Neural crest cell (in vitro differentiated cells): ENCODE data around the gene ARMCX5. TPM values are rescaled to one million over a fixed set of nuclear protein-coding genes. Genes with fewer than 3 reads are reported as not detected.

ENCODE experiments used
- DNase-seq: peaks from one replicate; pipeline ENCODE4 v3.0.0; 2021; ENCODE audit warnings: low read depth, mixed read lengths, low spot score
- H3K27ac Mint-ChIP-seq: one replicate; pipeline ENCODE4 v1.8.0; 2021; ENCODE audit warnings: mild to moderate bottlenecking, mixed read lengths; ENCODE audit not compliant: unreplicated experiment
- H3K27me3 Mint-ChIP-seq: 2 replicates; pipeline ENCODE4 v1.8.0; 2021; ENCODE audit warnings: low read depth, mild to moderate bottlenecking, mixed read lengths
- H3K36me3 Mint-ChIP-seq: 2 replicates; pipeline ENCODE4 v1.8.0; 2021; ENCODE audit warnings: low read depth, mild to moderate bottlenecking, mixed read lengths
- H3K4me1 Mint-ChIP-seq: 2 replicates; pipeline ENCODE4 v1.8.0; 2021; ENCODE audit warnings: mixed read lengths
- H3K4me3 Mint-ChIP-seq: one replicate; pipeline ENCODE4 v1.8.0; 2021; ENCODE audit warnings: mild to moderate bottlenecking, mixed read lengths
- H3K9me3 Mint-ChIP-seq: 2 replicates; pipeline ENCODE4 v1.8.0; 2021; ENCODE audit warnings: mixed read lengths
- CTCF ChIP-seq: fragments of 200-600 bp; sonication (generic); conservative IDR thresholded peaks from 2 replicates; pipeline ENCODE4 v1.5.0; 2021; ENCODE audit warnings: antibody characterized with exemption, mild to moderate bottlenecking
- total RNA-seq: library from RNA; stranded (reverse); gene quantifications from 2 replicates; pipeline ENCODE4 v1.2.1, GENCODE V29; 2021

ARMCX5 gene
- total RNA-seq, 1 donor from 2014 or later: 13.2 TPM

GRCh38 chrX:102599951-102600579, 750 bp downstream of the ARMCX5 start:
- Mint-ChIP-seq H3K9me3 (peaks cover 16% of the 10 kb centered on the region), H3K36me3 (peaks cover 27% of the 10 kb centered on the region), H3K4me3 (peak overlapping the region; percentile 96), H3K27me3 (no peaks in the 10 kb centered on the region), H3K27ac (peak overlapping the region; percentile 99), H3K4me1 (peaks cover 31% of the 10 kb centered on the region)
- no peak for TF ChIP-seq CTCF
- no peak for DNase-seq

DNA sequence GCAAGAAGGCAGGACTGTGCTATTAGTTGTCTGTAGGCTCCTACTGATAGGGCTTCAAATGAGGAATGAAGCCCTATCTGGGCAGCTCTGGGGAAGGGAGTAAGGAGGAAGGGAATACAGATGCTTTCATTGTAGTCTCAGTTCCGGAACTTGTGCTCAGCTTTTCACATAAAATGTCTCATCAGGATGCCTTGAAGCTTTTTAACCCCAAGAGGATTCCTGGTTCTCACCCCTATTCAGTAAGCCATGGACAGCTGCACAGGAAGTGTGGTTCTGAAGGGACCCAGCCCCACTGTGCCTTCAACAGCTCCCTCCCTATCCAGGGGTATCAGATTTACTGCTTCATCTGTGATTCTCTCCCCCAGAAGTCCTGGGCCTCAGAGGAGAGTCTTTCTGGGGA, 5.0 kb downstream of the ARMCX5 start:
- Mint-ChIP-seq H3K36me3 (peaks cover 53% of the 10 kb centered on the region), H3K9me3 (peaks cover 20% of the 10 kb centered on the region), H3K4me1 (peaks cover 21% of the 10 kb centered on the region), H3K4me3 (peak overlapping the region; percentile 70), H3K27me3 (no peaks in the 10 kb centered on the region), H3K27ac (no peak overlapping the region)
- no peak for TF ChIP-seq CTCF
- no peak for DNase-seq

GRCh38 chrX:102606115-102606514, 6.8 kb downstream of the ARMCX5 start:
- no peaks in the 10 kb centered on the region for H3K27me3 Mint-ChIP-seq

GRCh38 chrX:102610905-102611304, 11.6 kb downstream of the ARMCX5 start:
- no peak overlapping the region for H3K27ac Mint-ChIP-seq
- H3K4me1 Mint-ChIP-seq: no peaks in the 10 kb centered on the region
- no peaks in the 10 kb centered on the region for H3K27me3 Mint-ChIP-seq
- peaks cover 59% of the 10 kb centered on the region for H3K36me3 Mint-ChIP-seq
- H3K9me3 Mint-ChIP-seq: peaks cover 28% of the 10 kb centered on the region
- no peak overlapping the region for H3K4me3 Mint-ChIP-seq
- no peak for TF ChIP-seq CTCF
- no peak for DNase-seq

More at GRCh38 chrX:102606115-102606514, 6.8 kb downstream of the ARMCX5 start:
- Mint-ChIP-seq H3K36me3 (peaks cover 59% of the 10 kb centered on the region), H3K27ac (no peak overlapping the region), H3K9me3 (peaks cover 24% of the 10 kb centered on the region), H3K4me3 (no peak overlapping the region), H3K4me1 (peaks cover 8% of the 10 kb centered on the region)
- DNase-seq: no peak
- no peak for TF ChIP-seq CTCF

DNA sequence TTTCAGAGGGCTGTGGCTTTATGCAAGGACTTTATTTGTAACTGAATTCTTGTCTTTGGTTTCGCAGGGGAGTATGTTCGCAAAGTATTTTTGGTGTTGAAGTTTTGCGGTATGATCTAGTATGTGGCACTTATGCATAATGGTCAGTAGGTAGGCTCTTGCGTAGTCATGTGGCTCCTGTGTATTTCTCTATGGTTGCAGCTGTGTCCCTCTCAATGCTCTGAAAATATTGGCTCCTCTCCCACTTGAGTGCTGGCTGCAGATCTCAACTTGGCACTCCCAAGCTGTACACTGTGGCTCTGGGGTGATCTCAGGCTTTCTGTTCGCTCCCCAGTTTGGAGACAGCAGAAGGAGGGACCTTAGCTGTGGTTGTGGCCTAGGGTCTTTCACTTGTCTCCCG, 24.8 kb downstream of the ARMCX5 start:
- no peak for DNase-seq
- H3K36me3 Mint-ChIP-seq: peaks cover 74% of the 10 kb centered on the region
- no peak overlapping the region for H3K4me3 Mint-ChIP-seq
- peaks cover 34% of the 10 kb centered on the region for H3K9me3 Mint-ChIP-seq
- H3K4me1 Mint-ChIP-seq: no peaks in the 10 kb centered on the region
- no peak for TF ChIP-seq CTCF
- H3K27ac Mint-ChIP-seq: peak overlapping the region; percentile 57
- no peaks in the 10 kb centered on the region for H3K27me3 Mint-ChIP-seq
